Measurements from ENCODE around the gene PIWIL1.

- TF ChIP-seq ZNF274 (IDR thresholded peaks at IDR 0.05; ENCODE audit: low read depth, low read length) (no peak), CTCF (IDR thresholded peaks at IDR 0.05 in 2 of 3, conservative IDR thresholded peaks at IDR 0.05 in 1 of 3; ENCODE audit: borderline replicate concordance in 1 of 3, insufficient read depth in 1 of 3, low read depth in 2 of 3, low read length in 2 of 3) (no peak), REST (IDR thresholded peaks at IDR 0.05; ENCODE audit: low read depth) (no peak), JUND (IDR thresholded peaks at IDR 0.05) (no peak), ELF1 (IDR thresholded peaks at IDR 0.05; ENCODE audit: borderline replicate concordance, low read depth) (no peak), SIN3A (IDR thresholded peaks at IDR 0.05; ENCODE audit: low read depth) (no peak), EZH2phosphoT487 (IDR thresholded peaks at IDR 0.05; ENCODE audit: borderline replicate concordance) (no peak), ATF3 (IDR thresholded peaks at IDR 0.05) (no peak), CEBPB (IDR thresholded peaks at IDR 0.05; ENCODE audit: low read depth) (no peak), SP1 (IDR thresholded peaks at IDR 0.05; ENCODE audit: low read depth) (no peak), POLR2A (IDR thresholded peaks at IDR 0.05; ENCODE audit: borderline replicate concordance, extremely low read depth, insufficient read depth, insufficient read length) (no peak)
These were observed 84.2 kb downstream of the PIWIL1 start for GRCh38 chr12:130421896-130422295.
